Measurements from ENCODE around the gene WDR48. TPM values are rescaled to one million over a fixed set of nuclear protein-coding genes. Genes with fewer than 3 reads are reported as not detected.

WDR48 gene
- total and polyA plus RNA-seq, 9 of the 15 experiments (the other 6 are each of a cell fraction or from before 2014, with no cell fraction given) = 26.6 to 70.6 (median 48.0) TPM

DNA sequence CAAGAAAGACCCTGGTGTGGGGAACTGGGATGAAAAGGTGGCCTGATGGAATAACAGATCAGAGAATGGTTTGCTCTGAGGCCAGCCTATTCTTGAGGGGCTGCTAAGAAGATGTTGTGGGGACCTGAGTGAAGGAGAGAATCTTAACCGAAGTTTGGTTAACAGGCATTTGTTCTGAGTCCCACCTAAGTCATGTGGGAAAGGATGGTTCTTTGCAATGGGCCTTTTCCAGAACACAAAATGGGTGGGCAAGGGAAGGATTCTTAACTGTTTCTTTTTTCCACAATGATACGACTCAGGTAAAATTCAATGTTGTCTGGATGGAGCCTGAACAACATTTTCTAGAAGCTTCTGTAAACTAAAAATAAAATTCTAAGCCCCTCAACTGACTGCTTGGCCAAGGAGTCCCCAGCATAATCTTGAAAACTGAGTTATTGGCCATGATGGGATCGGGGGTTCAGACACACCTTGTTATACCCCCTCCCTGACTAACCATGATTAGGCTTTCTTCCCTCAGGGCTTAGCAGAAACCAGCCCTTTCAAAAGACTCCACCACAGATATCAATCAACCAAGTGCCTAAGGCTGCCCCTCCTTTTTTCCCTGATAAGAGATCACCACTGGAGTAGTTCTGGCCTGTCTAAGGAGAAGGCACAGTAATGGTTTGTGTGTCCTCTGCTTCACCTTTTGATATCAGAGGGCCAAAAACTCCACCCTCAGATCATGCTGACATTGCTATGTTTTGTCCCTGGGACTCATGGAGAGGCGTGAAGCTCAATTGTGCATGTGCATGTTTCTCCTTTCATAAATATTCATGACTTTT, 30.1 kb upstream of the WDR48 start (continued):
- TF ChIP-seq RREB1 (CRISPR knock-in tag; IDR thresholded peaks at IDR 0.05) = no peak
- no peak for TF ChIP-seq U2AF1 (optimal IDR thresholded peaks at IDR 0.05; ENCODE audit: low read depth, low read length)
- 0 out of 4 replicates have a peak, but pooled peaks of 1 of the 2 experiments have one; percentile 2 for TF ChIP-seq RAD21 (CRISPR knock-in tag; conservative IDR thresholded peaks at IDR 0.05 in 1 of 2, IDR thresholded peaks at IDR 0.05 in 1 of 2)
- peak; percentile 54; the same call in 1 of the 2 replicates for TF ChIP-seq FOXJ2 (tag; IDR thresholded peaks at IDR 0.05)
- TF ChIP-seq GTF2F1 (IDR thresholded peaks at IDR 0.05; ENCODE audit: low read depth, low read length) = no peak
- TF ChIP-seq, protein P1, sequence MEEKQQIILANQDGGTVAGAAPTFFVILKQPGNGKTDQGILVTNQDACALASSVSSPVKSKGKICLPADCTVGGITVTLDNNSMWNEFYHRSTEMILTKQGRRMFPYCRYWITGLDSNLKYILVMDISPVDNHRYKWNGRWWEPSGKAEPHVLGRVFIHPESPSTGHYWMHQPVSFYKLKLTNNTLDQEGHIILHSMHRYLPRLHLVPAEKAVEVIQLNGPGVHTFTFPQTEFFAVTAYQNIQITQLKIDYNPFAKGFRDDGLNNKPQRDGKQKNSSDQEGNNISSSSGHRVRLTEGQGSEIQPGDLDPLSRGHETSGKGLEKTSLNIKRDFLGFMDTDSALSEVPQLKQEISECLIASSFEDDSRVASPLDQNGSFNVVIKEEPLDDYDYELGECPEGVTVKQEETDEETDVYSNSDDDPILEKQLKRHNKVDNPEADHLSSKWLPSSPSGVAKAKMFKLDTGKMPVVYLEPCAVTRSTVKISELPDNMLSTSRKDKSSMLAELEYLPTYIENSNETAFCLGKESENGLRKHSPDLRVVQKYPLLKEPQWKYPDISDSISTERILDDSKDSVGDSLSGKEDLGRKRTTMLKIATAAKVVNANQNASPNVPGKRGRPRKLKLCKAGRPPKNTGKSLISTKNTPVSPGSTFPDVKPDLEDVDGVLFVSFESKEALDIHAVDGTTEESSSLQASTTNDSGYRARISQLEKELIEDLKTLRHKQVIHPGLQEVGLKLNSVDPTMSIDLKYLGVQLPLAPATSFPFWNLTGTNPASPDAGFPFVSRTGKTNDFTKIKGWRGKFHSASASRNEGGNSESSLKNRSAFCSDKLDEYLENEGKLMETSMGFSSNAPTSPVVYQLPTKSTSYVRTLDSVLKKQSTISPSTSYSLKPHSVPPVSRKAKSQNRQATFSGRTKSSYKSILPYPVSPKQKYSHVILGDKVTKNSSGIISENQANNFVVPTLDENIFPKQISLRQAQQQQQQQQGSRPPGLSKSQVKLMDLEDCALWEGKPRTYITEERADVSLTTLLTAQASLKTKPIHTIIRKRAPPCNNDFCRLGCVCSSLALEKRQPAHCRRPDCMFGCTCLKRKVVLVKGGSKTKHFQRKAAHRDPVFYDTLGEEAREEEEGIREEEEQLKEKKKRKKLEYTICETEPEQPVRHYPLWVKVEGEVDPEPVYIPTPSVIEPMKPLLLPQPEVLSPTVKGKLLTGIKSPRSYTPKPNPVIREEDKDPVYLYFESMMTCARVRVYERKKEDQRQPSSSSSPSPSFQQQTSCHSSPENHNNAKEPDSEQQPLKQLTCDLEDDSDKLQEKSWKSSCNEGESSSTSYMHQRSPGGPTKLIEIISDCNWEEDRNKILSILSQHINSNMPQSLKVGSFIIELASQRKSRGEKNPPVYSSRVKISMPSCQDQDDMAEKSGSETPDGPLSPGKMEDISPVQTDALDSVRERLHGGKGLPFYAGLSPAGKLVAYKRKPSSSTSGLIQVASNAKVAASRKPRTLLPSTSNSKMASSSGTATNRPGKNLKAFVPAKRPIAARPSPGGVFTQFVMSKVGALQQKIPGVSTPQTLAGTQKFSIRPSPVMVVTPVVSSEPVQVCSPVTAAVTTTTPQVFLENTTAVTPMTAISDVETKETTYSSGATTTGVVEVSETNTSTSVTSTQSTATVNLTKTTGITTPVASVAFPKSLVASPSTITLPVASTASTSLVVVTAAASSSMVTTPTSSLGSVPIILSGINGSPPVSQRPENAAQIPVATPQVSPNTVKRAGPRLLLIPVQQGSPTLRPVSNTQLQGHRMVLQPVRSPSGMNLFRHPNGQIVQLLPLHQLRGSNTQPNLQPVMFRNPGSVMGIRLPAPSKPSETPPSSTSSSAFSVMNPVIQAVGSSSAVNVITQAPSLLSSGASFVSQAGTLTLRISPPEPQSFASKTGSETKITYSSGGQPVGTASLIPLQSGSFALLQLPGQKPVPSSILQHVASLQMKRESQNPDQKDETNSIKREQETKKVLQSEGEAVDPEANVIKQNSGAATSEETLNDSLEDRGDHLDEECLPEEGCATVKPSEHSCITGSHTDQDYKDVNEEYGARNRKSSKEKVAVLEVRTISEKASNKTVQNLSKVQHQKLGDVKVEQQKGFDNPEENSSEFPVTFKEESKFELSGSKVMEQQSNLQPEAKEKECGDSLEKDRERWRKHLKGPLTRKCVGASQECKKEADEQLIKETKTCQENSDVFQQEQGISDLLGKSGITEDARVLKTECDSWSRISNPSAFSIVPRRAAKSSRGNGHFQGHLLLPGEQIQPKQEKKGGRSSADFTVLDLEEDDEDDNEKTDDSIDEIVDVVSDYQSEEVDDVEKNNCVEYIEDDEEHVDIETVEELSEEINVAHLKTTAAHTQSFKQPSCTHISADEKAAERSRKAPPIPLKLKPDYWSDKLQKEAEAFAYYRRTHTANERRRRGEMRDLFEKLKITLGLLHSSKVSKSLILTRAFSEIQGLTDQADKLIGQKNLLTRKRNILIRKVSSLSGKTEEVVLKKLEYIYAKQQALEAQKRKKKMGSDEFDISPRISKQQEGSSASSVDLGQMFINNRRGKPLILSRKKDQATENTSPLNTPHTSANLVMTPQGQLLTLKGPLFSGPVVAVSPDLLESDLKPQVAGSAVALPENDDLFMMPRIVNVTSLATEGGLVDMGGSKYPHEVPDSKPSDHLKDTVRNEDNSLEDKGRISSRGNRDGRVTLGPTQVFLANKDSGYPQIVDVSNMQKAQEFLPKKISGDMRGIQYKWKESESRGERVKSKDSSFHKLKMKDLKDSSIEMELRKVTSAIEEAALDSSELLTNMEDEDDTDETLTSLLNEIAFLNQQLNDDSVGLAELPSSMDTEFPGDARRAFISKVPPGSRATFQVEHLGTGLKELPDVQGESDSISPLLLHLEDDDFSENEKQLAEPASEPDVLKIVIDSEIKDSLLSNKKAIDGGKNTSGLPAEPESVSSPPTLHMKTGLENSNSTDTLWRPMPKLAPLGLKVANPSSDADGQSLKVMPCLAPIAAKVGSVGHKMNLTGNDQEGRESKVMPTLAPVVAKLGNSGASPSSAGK (IDR thresholded peaks at IDR 0.05) = peak; percentile 64
- TF ChIP-seq HSF4 (CRISPR knock-in tag; IDR thresholded peaks at IDR 0.05; ENCODE audit: borderline replicate concordance) = no peak
- TF ChIP-seq FOXK2 (conservative IDR thresholded peaks at IDR 0.05 in 1 of 2, IDR thresholded peaks at IDR 0.05 in 1 of 2; ENCODE audit: low read depth in 2 of 2) = peak in 1 of 2 experiments; percentile 30; a peak in 1 of 4 replicates
